H9 (cell line): ENCODE measurements around the gene IPO13. TPM values are rescaled to one million over a fixed set of nuclear protein-coding genes. Genes with fewer than 3 reads are reported as not detected.

Experiments
- DNase-seq: peaks from one replicate; pipeline ENCODE4 v3.0.0-alpha.2; 2017
- H2AFZ ChIP-seq: one replicate; pipeline ENCODE4 v1.6.1; 2013; ENCODE audit warnings: mild to moderate bottlenecking, low read length, control low read depth, moderate library complexity
- H2AK5ac ChIP-seq: 2 replicates; pipeline ENCODE4 v1.6.1; 2013; ENCODE audit warnings: low read length, control low read depth, mixed read lengths; ENCODE audit not compliant: insufficient read length
- H2BK120ac ChIP-seq: one replicate; pipeline ENCODE4 v1.6.1; 2013; ENCODE audit warnings: low read depth, mild to moderate bottlenecking, low read length, control low read depth, inconsistent platforms; ENCODE audit not compliant: poor library complexity, severe bottlenecking
- H2BK12ac ChIP-seq: 2 replicates; pipeline ENCODE4 v1.6.1; 2013; ENCODE audit warnings: low read length, control low read depth, mixed read lengths, low read depth; ENCODE audit not compliant: insufficient read length
- H2BK15ac ChIP-seq: 2 replicates; pipeline ENCODE4 v1.6.1; 2013; ENCODE audit warnings: low read depth, low read length, control low read depth
- H2BK20ac ChIP-seq: one replicate; pipeline ENCODE4 v1.6.1; 2013; ENCODE audit warnings: low read depth, mild to moderate bottlenecking, low read length, control low read depth, inconsistent platforms; ENCODE audit not compliant: poor library complexity, severe bottlenecking
- H2BK5ac ChIP-seq: 2 replicates; pipeline ENCODE4 v1.6.1; 2013; ENCODE audit warnings: low read length, control low read depth, mixed read lengths; ENCODE audit not compliant: insufficient read length
- H3K14ac ChIP-seq: 2 replicates; pipeline ENCODE4 v1.6.1; 2013; ENCODE audit warnings: low read length, control low read depth; ENCODE audit not compliant: insufficient read depth
- H3K18ac ChIP-seq: 2 replicates; pipeline ENCODE4 v1.6.1; 2013; ENCODE audit warnings: low read depth, mild to moderate bottlenecking, mixed read lengths, low read length, control low read depth; ENCODE audit not compliant: insufficient read length
- H3K23ac ChIP-seq: 2 replicates; pipeline ENCODE4 v1.6.1; 2013; ENCODE audit warnings: low read length, control low read depth, mixed read lengths, low read depth; ENCODE audit not compliant: insufficient read length
- H3K23me2 ChIP-seq: 2 replicates; pipeline ENCODE4 v1.6.1; 2013; ENCODE audit warnings: low read depth, mild to moderate bottlenecking, mixed read lengths, low read length, control low read depth; ENCODE audit not compliant: insufficient read length, poor library complexity, severe bottlenecking
- H3K27ac ChIP-seq: 2 replicates; pipeline ENCODE4 v1.5.1; 2013; ENCODE audit warnings: low read length, control low read depth, mixed read lengths, low read depth; ENCODE audit not compliant: insufficient read length
- H3K27me3 ChIP-seq: 2 replicates; pipeline ENCODE4 v1.6.1; 2013; ENCODE audit warnings: low read length, control low read depth, inconsistent platforms; ENCODE audit not compliant: insufficient read depth
- H3K4ac ChIP-seq: 2 replicates; pipeline ENCODE4 v1.6.1; 2013; ENCODE audit warnings: low read depth, mild to moderate bottlenecking, control low read depth, inconsistent platforms, low read length, moderate library complexity
- H3K4me1 ChIP-seq: 2 replicates; pipeline ENCODE4 v1.6.1; 2013; ENCODE audit warnings: low read length, control low read depth, inconsistent platforms; ENCODE audit not compliant: insufficient read depth
- H3K4me2 ChIP-seq: 2 replicates; pipeline ENCODE4 v1.6.1; 2013; ENCODE audit warnings: low read length, control low read depth, mixed read lengths; ENCODE audit not compliant: insufficient read length, insufficient read depth
- H3K56ac ChIP-seq: 2 replicates; pipeline ENCODE4 v1.6.1; 2013; ENCODE audit warnings: low read depth, mild to moderate bottlenecking, mixed read lengths, low read length, control low read depth; ENCODE audit not compliant: insufficient read length
- H3K79me1 ChIP-seq: 2 replicates; pipeline ENCODE4 v1.6.1; 2013; ENCODE audit warnings: low read depth, mild to moderate bottlenecking, moderate library complexity, low read length, control low read depth, inconsistent platforms; ENCODE audit not compliant: insufficient read depth, poor library complexity, severe bottlenecking
- H3K79me2 ChIP-seq: 2 replicates; pipeline ENCODE4 v1.6.1; 2013; ENCODE audit warnings: low read length, control low read depth, inconsistent platforms; ENCODE audit not compliant: insufficient read depth
- H3K9ac ChIP-seq: 2 replicates; pipeline ENCODE4 v1.6.1; 2013; ENCODE audit warnings: low read length, control low read depth, mixed read lengths; ENCODE audit not compliant: insufficient read length; ENCODE audit errors: extremely low read depth
- H3K9me3 ChIP-seq: one replicate; pipeline ENCODE4 v1.6.1; 2013; ENCODE audit warnings: low read depth, low read length, inconsistent platforms; ENCODE audit not compliant: control insufficient read depth
- H3T11ph ChIP-seq: one replicate; pipeline ENCODE4 v1.6.1; 2013; ENCODE audit warnings: mild to moderate bottlenecking, low read length, control low read depth, inconsistent platforms
- H4K20me1 ChIP-seq: one replicate; pipeline ENCODE4 v1.6.1; 2013; ENCODE audit not compliant: control insufficient read depth, insufficient read length, insufficient read depth
- H4K5ac ChIP-seq: 2 replicates; pipeline ENCODE4 v1.6.1; 2013; ENCODE audit warnings: low read depth, mild to moderate bottlenecking, mixed read lengths, low read length, control low read depth; ENCODE audit not compliant: insufficient read length
- H4K8ac ChIP-seq: replicated peaks from 2 replicates; pipeline ENCODE4 v1.6.1; 2013; ENCODE audit warnings: low read length, control low read depth, mixed read lengths, low read depth; ENCODE audit not compliant: insufficient read length
- H4K91ac ChIP-seq: 2 replicates; pipeline ENCODE4 v1.6.1; 2013; ENCODE audit warnings: low read depth, mild to moderate bottlenecking, moderate library complexity, mixed read lengths, low read length, control low read depth; ENCODE audit not compliant: insufficient read length
- H3K27ac Mint-ChIP-seq, 3 experiments: 2 replicates in 2 of 3; 3 replicates in 1 of 3; pipeline ENCODE4 v1.8.0; 2020 to 2021; ENCODE audit warnings: mixed read lengths in 3 of 3, mild to moderate bottlenecking in 1 of 3, moderate library complexity in 1 of 3
- H3K27me3 Mint-ChIP-seq: 2 replicates; pipeline ENCODE4 v1.8.0; 2021; ENCODE audit warnings: low read depth, mild to moderate bottlenecking, moderate library complexity, mixed read lengths
- H3K36me3 Mint-ChIP-seq, 3 experiments: 2 replicates in 2 of 3; 3 replicates in 1 of 3; pipeline ENCODE4 v1.8.0; 2020 to 2021; ENCODE audit warnings: low read depth in 3 of 3, mixed read lengths in 3 of 3; ENCODE audit not compliant: insufficient read depth in 1 of 3
- H3K4me1 Mint-ChIP-seq, 2 experiments: 2 replicates each; pipeline ENCODE4 v1.8.0; 2020; ENCODE audit warnings: mixed read lengths in 2 of 2
- H3K4me3 Mint-ChIP-seq, 2 experiments: 2 replicates in 1 of 2; 3 replicates in 1 of 2; pipeline ENCODE4 v1.8.0; 2020 to 2021; ENCODE audit warnings: mild to moderate bottlenecking in 2 of 2, mixed read lengths in 2 of 2, moderate library complexity in 1 of 2
- H3K9me3 Mint-ChIP-seq, 2 experiments: 2 replicates in 1 of 2; 3 replicates in 1 of 2; pipeline ENCODE4 v1.8.0; 2020; ENCODE audit warnings: mild to moderate bottlenecking in 2 of 2, mixed read lengths in 2 of 2, moderate library complexity in 1 of 2
- CTCF ChIP-seq: fragments of 200-600 bp; sonication (generic); conservative IDR thresholded peaks from 3 replicates; pipeline ENCODE4 v1.8.0; 2021; ENCODE audit warnings: antibody characterized with exemption, mild to moderate bottlenecking
- WGBS: extraction: QIAGEN DNeasy Blood & Tissue Kit; methylation state at CpG from one replicate; pipeline ENCODE4 v1.1.7; 2013; ENCODE audit warnings: missing lambda C conversion rate, low lambda C conversion rate, mixed read lengths; ENCODE audit not compliant: insufficient read length; ENCODE audit errors: extremely low coverage; 5-methylcytosine and 5-hydroxymethylcytosine counted together
- total RNA-seq: library from RNA; stranded (reverse); gene quantifications from 2 replicates; pipeline ENCODE4 v1.2.1, GENCODE V29; 2021

IPO13 gene
- total RNA-seq, 1 experiment from 2014 or later: 24.5 TPM

- Histone ChIP-seq H3K4me1 (peaks cover 11% of the 10 kb centered on the region), H3K9ac (no peak overlapping the region), H2AK5ac (no peak overlapping the region), H4K20me1 (no peaks in the 10 kb centered on the region), H2BK120ac (no peak overlapping the region), H2BK5ac (no peak overlapping the region), H3K27me3 (no peaks in the 10 kb centered on the region), H3K27ac (no peak overlapping the region), H3K18ac (no peak overlapping the region), H2BK15ac (no peak overlapping the region), H4K91ac (no peak overlapping the region), H3K23me2 (no peaks in the 10 kb centered on the region), H4K5ac (no peak overlapping the region), H3K4me2 (no peak overlapping the region), H2BK20ac (no peak overlapping the region), H3K9me3 (no peaks in the 10 kb centered on the region), H4K8ac (no peak overlapping the region), H3T11ph (no peak overlapping the region), H3K23ac (no peak overlapping the region), H3K79me2 (no peaks in the 10 kb centered on the region), H3K56ac (no peak overlapping the region), H3K4ac (no peak overlapping the region), H3K79me1 (no peaks in the 10 kb centered on the region), H2BK12ac (no peak overlapping the region), H2AFZ (no peak overlapping the region), H3K14ac (no peak overlapping the region)
- DNase-seq: no peak
- H3K27me3 Mint-ChIP-seq: peaks cover 5% of the 10 kb centered on the region
- TF ChIP-seq CTCF: peak; percentile 48; the same call in 2 of the 3 replicates
- peaks cover 21 to 23% of the 10 kb centered on the region in 2 experiments for H3K4me1 Mint-ChIP-seq
- H3K4me3 Mint-ChIP-seq: no peak overlapping the region
- H3K9me3 Mint-ChIP-seq: no peaks in the 10 kb centered on the region
- no CpG with 5 or more reads among the region's 5 CpGs for WGBS
- H3K27ac Mint-ChIP-seq: peak overlapping the region in 1 of 3 experiments; percentile 1; a peak in 1 of 7 replicates
- no peaks in the 10 kb centered on the region for H3K36me3 Mint-ChIP-seq
Observed at GRCh38 chr1:43908858-43909257, 37.9 kb upstream of the IPO13 start.
